HCT116 (cell line): ENCODE data around the gene NFKB2.
A peak's percentile ranks its signal among the peaks of the same experiment; 100 is the strongest.

Source experiments
- CTCF ChIP-seq, 3 experiments: fragments of 200-600 bp in 1 of 3; sonication (generic) in 1 of 3; IDR thresholded peaks in 2 of 3; conservative IDR thresholded peaks in 1 of 3; 2 replicates each; pipeline ENCODE4 v1.5.1; 2012 to 2017; ENCODE audit warnings: low read depth in 2 of 3, low read length in 2 of 3, antibody characterized with exemption in 1 of 3, borderline replicate concordance in 1 of 3, control low read depth in 1 of 3, mild to moderate bottlenecking in 1 of 3, mixed read lengths in 1 of 3, mixed run types in 1 of 3, moderate library complexity in 1 of 3; ENCODE audit not compliant: insufficient read depth in 1 of 3
- EZH2 ChIP-seq: fragments of 200-600 bp; sonication (generic); IDR thresholded peaks from 2 replicates; pipeline ENCODE4 v1.6.1; 2017; ENCODE audit warnings: antibody characterized with exemption, mixed run types
- EZH2phosphoT487 ChIP-seq: fragments of 200-600 bp; IDR thresholded peaks from 2 replicates; pipeline ENCODE4 v1.6.1; 2018; ENCODE audit warnings: antibody characterized with exemption, borderline replicate concordance
- MAX ChIP-seq: IDR thresholded peaks from 2 replicates; pipeline ENCODE4 v1.6.1; 2012
- POLR2AphosphoS5 ChIP-seq: IDR thresholded peaks from 2 replicates; pipeline ENCODE4 v1.6.1; 2011; ENCODE audit warnings: mild to moderate bottlenecking, low read depth, low read length, moderate library complexity
- ZFX ChIP-seq: fragments of 450-650 bp; IDR thresholded peaks from 2 replicates; pipeline ENCODE4 v1.6.1; 2017

DNA sequence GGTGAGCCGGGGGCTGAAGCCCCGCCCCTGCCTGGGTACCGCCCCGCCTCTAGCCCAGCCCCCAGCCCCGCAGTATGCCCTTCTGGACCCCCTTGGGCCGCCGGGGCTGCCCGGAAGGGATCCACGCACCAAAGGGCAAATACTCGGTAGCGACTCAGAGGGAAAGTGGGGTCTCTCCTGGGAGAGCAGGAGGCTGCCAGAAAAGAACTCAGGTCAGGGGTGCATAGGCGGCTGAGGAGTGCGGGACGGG, 25.9 kb downstream of the NFKB2 start:
- TF ChIP-seq EZH2 (no peak), MAX (no peak), ZFX (peak; percentile 69), CTCF (IDR thresholded peaks at IDR 0.05 in 2 of 3, conservative IDR thresholded peaks at IDR 0.05 in 1 of 3; ENCODE audit: borderline replicate concordance in 1 of 3, insufficient read depth in 1 of 3, low read depth in 2 of 3, low read length in 2 of 3) (no peak), POLR2AphosphoS5 (no peak), EZH2phosphoT487 (no peak)
